PC-9 (cell line): ENCODE results near the gene FOXP3.

ENCODE experiments used
- EZH2 ChIP-seq: fragments of 200-600 bp; sonication (generic); IDR thresholded peaks from 2 replicates; pipeline ENCODE4 v1.8.0; 2017; ENCODE audit warnings: antibody characterized with exemption, low read depth
- TF ChIP-seq, protein P1 (sequence below): fragments of 200-600 bp; sonication (generic); conservative IDR thresholded peaks from 2 replicates; pipeline ENCODE4 v1.6.1; 2017; ENCODE audit warnings: mixed run types, antibody characterized with exemption, mild to moderate bottlenecking, moderate library complexity

DNA sequence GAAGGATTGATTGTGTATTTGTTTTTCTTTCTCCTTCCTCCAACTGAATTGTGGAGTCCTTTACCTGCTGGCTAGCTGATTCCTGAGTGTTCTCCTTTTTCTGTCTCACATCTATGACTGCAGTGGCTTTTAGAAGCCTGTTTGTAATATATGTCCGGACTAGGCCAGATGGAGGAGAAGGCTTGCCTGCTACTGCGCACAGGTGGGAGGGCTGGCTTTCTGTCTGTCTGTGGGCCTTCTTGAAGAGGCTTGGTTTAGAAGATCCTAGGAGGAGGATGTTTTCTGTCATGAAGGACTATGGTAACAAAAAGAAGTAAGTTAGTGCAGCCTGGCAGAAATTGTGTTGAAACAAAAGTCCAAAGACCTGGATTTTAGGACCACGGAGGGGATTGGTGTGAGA, 13.6 kb upstream of the FOXP3 start:
- TF ChIP-seq, protein P1, sequence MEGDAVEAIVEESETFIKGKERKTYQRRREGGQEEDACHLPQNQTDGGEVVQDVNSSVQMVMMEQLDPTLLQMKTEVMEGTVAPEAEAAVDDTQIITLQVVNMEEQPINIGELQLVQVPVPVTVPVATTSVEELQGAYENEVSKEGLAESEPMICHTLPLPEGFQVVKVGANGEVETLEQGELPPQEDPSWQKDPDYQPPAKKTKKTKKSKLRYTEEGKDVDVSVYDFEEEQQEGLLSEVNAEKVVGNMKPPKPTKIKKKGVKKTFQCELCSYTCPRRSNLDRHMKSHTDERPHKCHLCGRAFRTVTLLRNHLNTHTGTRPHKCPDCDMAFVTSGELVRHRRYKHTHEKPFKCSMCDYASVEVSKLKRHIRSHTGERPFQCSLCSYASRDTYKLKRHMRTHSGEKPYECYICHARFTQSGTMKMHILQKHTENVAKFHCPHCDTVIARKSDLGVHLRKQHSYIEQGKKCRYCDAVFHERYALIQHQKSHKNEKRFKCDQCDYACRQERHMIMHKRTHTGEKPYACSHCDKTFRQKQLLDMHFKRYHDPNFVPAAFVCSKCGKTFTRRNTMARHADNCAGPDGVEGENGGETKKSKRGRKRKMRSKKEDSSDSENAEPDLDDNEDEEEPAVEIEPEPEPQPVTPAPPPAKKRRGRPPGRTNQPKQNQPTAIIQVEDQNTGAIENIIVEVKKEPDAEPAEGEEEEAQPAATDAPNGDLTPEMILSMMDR = no peak
- TF ChIP-seq EZH2 = no peak
